AG04449 (cell line): Measurements from ENCODE around the gene HSD17B1.
A peak's percentile ranks its signal among the peaks of the same experiment; 100 is the strongest.

Source experiments
- CTCF ChIA-PET: fragments of 350-600 bp; formaldehyde crosslinking; extraction: SDS; loops from one replicate; lab custom pipeline; 2021; ENCODE audit warnings: antibody characterized with exemption; lab: Yijun Ruan, JAX
- POLR2A ChIA-PET: fragments of 400-600, 350-600 bp; formaldehyde crosslinking; extraction: SDS; loops from one replicate; lab custom pipeline; 2020; ENCODE audit warnings: antibody characterized with exemption, inconsistent platforms; lab: Yijun Ruan, JAX
- DNase-seq: peaks from one replicate; pipeline ENCODE4 v3.0.0-alpha.2; 2010; ENCODE audit warnings: low read depth, low spot score
- H3K4me3 ChIP-seq: 2 replicates; pipeline ENCODE4 v1.5.1; 2011; ENCODE audit warnings: low read depth, mild to moderate bottlenecking, control low read depth, low read length
- TF ChIP-seq, protein P1 (sequence below): IDR thresholded peaks from one replicate; pipeline ENCODE4 v1.5.1; 2011; ENCODE audit warnings: mild to moderate bottlenecking, moderate library complexity, low read length, control low read depth, inconsistent platforms; ENCODE audit not compliant: insufficient read depth; ENCODE audit errors: missing control alignments

Gene HSD17B1

DNA sequence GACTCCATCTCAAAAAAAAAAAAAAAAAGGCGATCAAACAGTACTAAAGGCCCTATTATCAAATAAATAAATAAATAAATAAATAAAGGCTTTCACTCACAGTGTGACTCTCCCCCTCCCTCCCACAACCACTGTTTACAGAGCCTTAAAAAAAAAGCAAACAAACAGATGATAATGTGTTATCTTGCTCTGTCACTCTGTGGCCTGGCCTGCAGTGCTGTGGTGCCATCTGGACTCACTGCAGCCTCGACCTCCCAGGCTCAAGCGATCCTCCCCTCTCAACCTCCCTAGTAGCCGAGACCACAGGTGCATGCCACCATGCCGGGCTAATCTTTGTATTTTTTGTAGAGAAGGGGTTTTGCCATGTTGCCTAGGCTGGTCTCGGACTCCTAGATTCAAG lies 24.8 kb upstream of the HSD17B1 start:
- no peak for DNase-seq
- TF ChIP-seq, protein P1, sequence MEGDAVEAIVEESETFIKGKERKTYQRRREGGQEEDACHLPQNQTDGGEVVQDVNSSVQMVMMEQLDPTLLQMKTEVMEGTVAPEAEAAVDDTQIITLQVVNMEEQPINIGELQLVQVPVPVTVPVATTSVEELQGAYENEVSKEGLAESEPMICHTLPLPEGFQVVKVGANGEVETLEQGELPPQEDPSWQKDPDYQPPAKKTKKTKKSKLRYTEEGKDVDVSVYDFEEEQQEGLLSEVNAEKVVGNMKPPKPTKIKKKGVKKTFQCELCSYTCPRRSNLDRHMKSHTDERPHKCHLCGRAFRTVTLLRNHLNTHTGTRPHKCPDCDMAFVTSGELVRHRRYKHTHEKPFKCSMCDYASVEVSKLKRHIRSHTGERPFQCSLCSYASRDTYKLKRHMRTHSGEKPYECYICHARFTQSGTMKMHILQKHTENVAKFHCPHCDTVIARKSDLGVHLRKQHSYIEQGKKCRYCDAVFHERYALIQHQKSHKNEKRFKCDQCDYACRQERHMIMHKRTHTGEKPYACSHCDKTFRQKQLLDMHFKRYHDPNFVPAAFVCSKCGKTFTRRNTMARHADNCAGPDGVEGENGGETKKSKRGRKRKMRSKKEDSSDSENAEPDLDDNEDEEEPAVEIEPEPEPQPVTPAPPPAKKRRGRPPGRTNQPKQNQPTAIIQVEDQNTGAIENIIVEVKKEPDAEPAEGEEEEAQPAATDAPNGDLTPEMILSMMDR, result no peak
- POLR2A ChIA-PET, result interaction anchor here (0.6 to 3.2 kb wide), 9 partner anchors 9 to 240 kb away, joined by 3 to 32 read pairs (median 4); partner anchors contain the start of genes CAVIN1, NAGLU and STAT5A
- CTCF ChIA-PET, result interaction anchor here (0.7 to 12.1 kb wide), 44 partner anchors 8 to 424 kb away, joined by 3 to 170 read pairs (median 5); partner anchors contain the start of genes CAVIN1, HCRT, KCNH4 and NAGLU
- no peak overlapping the region for H3K4me3 ChIP-seq

DNA sequence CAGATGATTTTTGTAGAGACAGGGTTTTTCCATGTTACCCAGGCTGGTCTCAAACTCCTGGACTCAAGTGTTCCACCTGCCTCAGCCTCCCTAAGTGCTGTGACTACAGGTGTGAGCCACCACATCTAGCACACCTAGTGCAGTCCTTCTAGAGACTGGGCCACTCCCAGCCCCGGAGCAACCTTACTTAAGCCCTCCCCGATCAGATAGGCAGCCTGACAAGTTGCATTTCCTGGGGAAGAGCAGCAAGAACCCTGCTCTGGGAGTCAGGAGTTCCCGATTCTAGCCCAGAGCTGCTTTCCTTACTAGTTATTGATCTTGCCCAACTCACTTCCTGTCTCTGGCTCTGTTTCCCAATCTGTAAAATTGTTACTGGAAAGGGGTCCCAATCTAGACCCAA lies 23.7 kb upstream of the HSD17B1 start:
- POLR2A ChIA-PET, result no interaction called here
- DNase-seq, result no peak
- TF ChIP-seq, protein P1, result no peak
- no peak overlapping the region for H3K4me3 ChIP-seq
- CTCF ChIA-PET, result interaction anchor here (5.4 to 12.1 kb wide), 2 partner anchors 9 to 208 kb away, joined by 38 to 170 read pairs; no protein-coding TSS in a partner anchor

DNA sequence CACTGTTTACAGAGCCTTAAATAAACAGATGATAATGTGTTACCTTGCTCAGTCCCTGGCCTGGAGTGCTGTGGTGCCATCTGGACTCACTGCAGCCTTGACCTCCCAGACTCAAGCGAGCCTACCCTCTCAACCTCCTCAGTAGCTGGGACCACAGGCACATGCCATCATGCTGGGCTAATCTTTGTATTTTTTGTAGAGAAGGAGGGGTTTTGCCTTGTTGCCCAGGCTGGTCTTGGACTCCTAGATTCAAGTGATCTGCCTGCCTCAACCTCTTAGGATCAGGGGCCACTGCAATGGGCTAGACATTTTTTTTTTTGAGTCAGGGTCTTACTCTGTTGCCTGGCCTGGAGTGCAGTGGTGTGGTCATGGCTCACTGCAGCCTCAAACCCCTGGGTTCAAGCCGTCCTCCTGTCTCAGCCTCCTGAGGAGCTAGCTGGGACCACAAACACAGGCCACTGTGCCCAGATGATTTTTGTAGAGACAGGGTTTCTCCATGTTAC lies 21.7 kb upstream of the HSD17B1 start:
- TF ChIP-seq, protein P1, result no peak
- DNase-seq, result no peak
- no peak overlapping the region for H3K4me3 ChIP-seq
- CTCF ChIA-PET, result interaction anchor here (0.9 to 12.1 kb wide), 13 partner anchors 11 to 341 kb away, joined by 3 to 170 read pairs (median 4); no protein-coding TSS in a partner anchor
- POLR2A ChIA-PET, result interaction anchor here (1.7 to 2.0 kb wide), 2 partner anchors 11 to 108 kb away, joined by 6 to 8 read pairs; partner anchors contain the start of gene CAVIN1

DNA sequence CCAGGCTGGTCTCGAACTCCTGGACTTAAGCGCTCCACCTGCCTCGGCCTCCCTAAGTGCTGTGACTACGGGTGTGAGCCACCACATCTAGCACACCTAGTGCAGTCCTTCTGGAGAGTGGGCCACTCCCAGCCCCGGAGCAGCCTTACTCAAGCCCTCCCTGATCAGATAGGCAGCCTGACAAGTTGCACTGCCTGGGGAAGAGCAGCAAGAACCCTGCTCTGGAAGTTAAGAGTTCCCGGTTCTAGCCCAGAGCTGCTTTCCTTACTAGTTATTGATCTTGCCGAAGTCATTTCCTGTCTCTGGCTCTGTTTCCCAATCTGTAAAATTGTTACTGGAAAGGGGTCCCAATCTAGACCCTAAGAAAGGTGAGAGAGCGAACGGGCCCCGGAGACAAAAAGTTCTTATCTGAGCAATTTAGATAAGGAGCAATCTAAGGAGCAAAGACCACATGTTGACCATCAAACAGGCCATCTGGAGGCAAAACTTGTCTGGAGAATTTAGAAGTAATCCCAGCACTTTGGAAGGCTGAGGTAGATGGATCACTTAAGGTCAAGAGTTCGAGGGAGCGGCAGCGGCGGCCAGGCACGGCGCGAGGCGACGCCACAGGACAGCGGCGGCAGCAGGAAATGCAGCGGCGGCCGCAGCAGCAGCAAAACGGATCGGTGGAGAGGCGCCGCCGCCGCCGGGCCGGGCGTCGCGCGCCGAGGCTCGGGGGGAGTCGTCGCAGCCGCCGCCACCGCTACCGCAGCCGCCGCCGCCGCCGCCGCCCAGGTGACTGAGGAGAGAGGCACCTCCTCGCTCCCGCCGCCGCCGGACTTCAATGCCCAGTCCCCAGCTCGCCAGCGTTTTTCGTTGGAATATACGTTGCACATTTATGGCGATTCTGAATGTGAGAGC lies 21.0 kb upstream of the HSD17B1 start:
- peak overlapping the region; percentile 54 for H3K4me3 ChIP-seq
- ChIA-PET CTCF (interaction anchor here (0.9 to 12.1 kb wide), 9 partner anchors 12 to 341 kb away, joined by 3 to 170 read pairs (median 5); no protein-coding TSS in a partner anchor), POLR2A (interaction anchor here (0.7 to 2.0 kb wide), 2 partner anchors 11 to 109 kb away, joined by 5 to 6 read pairs; partner anchors contain the start of gene CAVIN1)
- DNase-seq, result no peak
- TF ChIP-seq, protein P1, result peak; percentile 57

DNA sequence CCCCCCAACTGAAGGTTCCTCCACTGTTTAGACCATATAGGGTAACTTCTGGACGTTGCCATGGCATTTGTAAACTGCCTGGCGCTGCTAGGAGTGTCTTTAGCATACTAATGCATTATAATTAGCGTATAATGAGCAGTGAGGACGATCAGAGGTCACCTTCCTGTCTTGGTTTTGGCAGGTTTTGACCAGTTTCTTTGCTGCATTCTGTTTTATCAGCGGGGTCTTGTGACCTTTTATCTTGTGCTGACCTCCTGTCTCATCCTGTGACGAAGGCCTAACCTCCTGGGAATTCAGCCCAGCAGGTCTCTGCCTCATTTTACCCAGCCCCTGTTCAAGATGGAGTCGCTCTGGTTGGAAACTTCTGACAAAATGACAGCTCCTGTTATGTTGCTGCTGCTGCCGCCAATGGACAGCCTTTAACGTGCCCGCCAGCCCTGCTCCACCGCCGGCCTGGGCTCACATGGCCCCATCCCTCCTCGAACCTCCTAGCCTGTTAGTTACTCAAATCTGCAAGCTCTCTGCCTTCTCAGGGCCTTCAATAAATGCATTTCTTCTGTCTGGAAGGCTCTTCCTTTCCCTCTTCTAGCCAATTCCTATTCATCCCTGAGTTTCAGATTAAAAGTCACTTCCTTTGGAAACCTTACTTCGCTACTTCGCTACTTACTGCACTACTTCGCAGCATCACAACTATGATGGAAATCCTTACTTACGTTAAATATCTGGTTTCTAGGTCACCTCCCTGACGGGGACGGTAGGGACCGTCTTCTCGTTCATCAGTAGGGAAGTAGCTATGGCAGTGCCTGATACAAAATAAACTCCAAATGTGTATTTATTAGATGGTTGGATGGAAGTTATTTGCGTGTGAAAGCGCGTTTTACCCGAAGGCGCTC lies 17.3 kb upstream of the HSD17B1 start:
- CTCF ChIA-PET, result interaction anchor here (0.9 to 2.5 kb wide), 14 partner anchors 9 to 351 kb away, joined by 3 to 17 read pairs (median 3); no protein-coding TSS in a partner anchor
- POLR2A ChIA-PET, result interaction anchor here (0.9 to 2.3 kb wide), 5 partner anchors 13 to 115 kb away, joined by 3 to 14 read pairs (median 8); partner anchors contain the start of gene CAVIN1
- DNase-seq, result no peak
- TF ChIP-seq, protein P1, result no peak
- peak overlapping the region; percentile 61 for H3K4me3 ChIP-seq
